ENCODE measurements around the gene SMIM15.

DNA sequence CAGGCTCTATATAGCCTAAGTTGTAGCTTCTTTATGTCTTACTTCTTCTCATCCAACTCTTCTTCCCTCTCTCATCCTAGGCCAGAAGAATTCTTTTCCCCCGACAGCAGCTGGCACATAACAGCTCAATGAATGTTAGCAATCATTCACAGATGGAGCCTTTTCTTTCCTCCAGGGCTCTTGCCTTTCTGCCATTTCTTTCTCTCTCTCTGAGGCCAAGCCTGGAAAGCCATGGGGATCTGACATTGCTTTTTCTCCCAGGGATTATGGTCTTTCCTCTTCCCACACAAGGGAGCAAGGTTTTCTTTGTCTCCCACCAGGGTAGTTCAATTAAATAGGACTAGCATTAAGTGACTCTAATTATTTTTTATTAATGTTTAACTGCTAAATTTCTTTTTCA lies 20.5 kb downstream of the SMIM15 start:
- TF ChIP-seq, protein P1, sequence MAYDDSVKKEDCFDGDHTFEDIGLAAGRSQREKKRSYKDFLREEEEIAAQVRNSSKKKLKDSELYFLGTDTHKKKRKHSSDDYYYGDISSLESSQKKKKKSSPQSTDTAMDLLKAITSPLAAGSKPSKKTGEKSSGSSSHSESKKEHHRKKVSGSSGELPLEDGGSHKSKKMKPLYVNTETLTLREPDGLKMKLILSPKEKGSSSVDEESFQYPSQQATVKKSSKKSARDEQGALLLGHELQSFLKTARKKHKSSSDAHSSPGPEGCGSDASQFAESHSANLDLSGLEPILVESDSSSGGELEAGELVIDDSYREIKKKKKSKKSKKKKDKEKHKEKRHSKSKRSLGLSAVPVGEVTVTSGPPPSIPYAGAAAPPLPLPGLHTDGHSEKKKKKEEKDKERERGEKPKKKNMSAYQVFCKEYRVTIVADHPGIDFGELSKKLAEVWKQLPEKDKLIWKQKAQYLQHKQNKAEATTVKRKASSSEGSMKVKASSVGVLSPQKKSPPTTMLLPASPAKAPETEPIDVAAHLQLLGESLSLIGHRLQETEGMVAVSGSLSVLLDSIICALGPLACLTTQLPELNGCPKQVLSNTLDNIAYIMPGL (CRISPR knock-in tag; IDR thresholded peaks at IDR 0.05), result no peak
- TF ChIP-seq, protein P2, sequence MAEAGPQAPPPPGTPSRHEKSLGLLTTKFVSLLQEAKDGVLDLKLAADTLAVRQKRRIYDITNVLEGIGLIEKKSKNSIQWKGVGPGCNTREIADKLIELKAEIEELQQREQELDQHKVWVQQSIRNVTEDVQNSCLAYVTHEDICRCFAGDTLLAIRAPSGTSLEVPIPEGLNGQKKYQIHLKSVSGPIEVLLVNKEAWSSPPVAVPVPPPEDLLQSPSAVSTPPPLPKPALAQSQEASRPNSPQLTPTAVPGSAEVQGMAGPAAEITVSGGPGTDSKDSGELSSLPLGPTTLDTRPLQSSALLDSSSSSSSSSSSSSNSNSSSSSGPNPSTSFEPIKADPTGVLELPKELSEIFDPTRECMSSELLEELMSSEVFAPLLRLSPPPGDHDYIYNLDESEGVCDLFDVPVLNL (CRISPR knock-in tag; IDR thresholded peaks at IDR 0.05; ENCODE audit: borderline replicate concordance, low read depth), result no peak
- TF ChIP-seq, protein P3, sequence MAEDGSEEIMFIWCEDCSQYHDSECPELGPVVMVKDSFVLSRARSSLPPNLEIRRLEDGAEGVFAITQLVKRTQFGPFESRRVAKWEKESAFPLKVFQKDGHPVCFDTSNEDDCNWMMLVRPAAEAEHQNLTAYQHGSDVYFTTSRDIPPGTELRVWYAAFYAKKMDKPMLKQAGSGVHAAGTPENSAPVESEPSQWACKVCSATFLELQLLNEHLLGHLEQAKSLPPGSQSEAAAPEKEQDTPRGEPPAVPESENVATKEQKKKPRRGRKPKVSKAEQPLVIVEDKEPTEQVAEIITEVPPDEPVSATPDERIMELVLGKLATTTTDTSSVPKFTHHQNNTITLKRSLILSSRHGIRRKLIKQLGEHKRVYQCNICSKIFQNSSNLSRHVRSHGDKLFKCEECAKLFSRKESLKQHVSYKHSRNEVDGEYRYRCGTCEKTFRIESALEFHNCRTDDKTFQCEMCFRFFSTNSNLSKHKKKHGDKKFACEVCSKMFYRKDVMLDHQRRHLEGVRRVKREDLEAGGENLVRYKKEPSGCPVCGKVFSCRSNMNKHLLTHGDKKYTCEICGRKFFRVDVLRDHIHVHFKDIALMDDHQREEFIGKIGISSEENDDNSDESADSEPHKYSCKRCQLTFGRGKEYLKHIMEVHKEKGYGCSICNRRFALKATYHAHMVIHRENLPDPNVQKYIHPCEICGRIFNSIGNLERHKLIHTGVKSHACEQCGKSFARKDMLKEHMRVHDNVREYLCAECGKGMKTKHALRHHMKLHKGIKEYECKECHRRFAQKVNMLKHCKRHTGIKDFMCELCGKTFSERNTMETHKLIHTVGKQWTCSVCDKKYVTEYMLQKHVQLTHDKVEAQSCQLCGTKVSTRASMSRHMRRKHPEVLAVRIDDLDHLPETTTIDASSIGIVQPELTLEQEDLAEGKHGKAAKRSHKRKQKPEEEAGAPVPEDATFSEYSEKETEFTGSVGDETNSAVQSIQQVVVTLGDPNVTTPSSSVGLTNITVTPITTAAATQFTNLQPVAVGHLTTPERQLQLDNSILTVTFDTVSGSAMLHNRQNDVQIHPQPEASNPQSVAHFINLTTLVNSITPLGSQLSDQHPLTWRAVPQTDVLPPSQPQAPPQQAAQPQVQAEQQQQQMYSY (CRISPR knock-in tag; IDR thresholded peaks at IDR 0.05), result no peak
- TF ChIP-seq, protein P4, sequence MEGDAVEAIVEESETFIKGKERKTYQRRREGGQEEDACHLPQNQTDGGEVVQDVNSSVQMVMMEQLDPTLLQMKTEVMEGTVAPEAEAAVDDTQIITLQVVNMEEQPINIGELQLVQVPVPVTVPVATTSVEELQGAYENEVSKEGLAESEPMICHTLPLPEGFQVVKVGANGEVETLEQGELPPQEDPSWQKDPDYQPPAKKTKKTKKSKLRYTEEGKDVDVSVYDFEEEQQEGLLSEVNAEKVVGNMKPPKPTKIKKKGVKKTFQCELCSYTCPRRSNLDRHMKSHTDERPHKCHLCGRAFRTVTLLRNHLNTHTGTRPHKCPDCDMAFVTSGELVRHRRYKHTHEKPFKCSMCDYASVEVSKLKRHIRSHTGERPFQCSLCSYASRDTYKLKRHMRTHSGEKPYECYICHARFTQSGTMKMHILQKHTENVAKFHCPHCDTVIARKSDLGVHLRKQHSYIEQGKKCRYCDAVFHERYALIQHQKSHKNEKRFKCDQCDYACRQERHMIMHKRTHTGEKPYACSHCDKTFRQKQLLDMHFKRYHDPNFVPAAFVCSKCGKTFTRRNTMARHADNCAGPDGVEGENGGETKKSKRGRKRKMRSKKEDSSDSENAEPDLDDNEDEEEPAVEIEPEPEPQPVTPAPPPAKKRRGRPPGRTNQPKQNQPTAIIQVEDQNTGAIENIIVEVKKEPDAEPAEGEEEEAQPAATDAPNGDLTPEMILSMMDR (IDR thresholded peaks at IDR 0.05), result no peak
- TF ChIP-seq EMX1 (CRISPR knock-in tag; IDR thresholded peaks at IDR 0.05), result no peak
- TF ChIP-seq ATF1 (CRISPR knock-in tag; IDR thresholded peaks at IDR 0.05), result no peak
- TF ChIP-seq FOXK1 (CRISPR knock-in tag; IDR thresholded peaks at IDR 0.05), result no peak
- no peak for TF ChIP-seq NR2C2 (CRISPR knock-in tag; IDR thresholded peaks at IDR 0.05)
- TF ChIP-seq ESRRA (CRISPR knock-in tag; IDR thresholded peaks at IDR 0.05; ENCODE audit: borderline replicate concordance), result no peak
- TF ChIP-seq, protein P5, sequence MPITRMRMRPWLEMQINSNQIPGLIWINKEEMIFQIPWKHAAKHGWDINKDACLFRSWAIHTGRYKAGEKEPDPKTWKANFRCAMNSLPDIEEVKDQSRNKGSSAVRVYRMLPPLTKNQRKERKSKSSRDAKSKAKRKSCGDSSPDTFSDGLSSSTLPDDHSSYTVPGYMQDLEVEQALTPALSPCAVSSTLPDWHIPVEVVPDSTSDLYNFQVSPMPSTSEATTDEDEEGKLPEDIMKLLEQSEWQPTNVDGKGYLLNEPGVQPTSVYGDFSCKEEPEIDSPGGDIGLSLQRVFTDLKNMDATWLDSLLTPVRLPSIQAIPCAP (CRISPR knock-in tag; IDR thresholded peaks at IDR 0.05), result no peak
- TF ChIP-seq, protein P6, sequence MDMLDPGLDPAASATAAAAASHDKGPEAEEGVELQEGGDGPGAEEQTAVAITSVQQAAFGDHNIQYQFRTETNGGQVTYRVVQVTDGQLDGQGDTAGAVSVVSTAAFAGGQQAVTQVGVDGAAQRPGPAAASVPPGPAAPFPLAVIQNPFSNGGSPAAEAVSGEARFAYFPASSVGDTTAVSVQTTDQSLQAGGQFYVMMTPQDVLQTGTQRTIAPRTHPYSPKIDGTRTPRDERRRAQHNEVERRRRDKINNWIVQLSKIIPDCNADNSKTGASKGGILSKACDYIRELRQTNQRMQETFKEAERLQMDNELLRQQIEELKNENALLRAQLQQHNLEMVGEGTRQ (CRISPR knock-in tag; IDR thresholded peaks at IDR 0.05), result no peak

All from WTC11 (cell line).